Activated gamma-delta T cell treated with Interleukin-2 at 50 U/mL for 16 hours (primary cell): ENCODE results near the gene VHLL.
A peak's percentile ranks its signal among the peaks of the same experiment; 100 is the strongest.
"Not testable (repeated sequence)": the region's sequence is repeated elsewhere in the genome, so short reads cannot be mapped to it uniquely, and the experiment has no call there.

Experiments used
- DNase-seq: peaks from one replicate; pipeline ENCODE4 v3.0.0-alpha.2; 2020

VHLL gene

GRCh38 chr1:156298852-156299357 is at the start of gene VHLL:
Gene VHLL (minus strand): TSS chr1:156299307. CDS start chr1:156299189, 118 bp downstream.
- DNase-seq, result no peak

- DNase-seq, result no peak
Measured at GRCh38 chr1:156347331-156347730, 48.2 kb upstream of the VHLL start.

- DNase-seq, result no peak
Measured at GRCh38 chr1:156346636-156347035, 47.5 kb upstream of the VHLL start.

GRCh38 chr1:156346035-156346434 is 46.9 kb upstream of the VHLL start:
- DNase-seq, result not testable (repeated sequence)

- DNase-seq, result no peak
Measured at GRCh38 chr1:156344409-156344808, 45.3 kb upstream of the VHLL start.

GRCh38 chr1:156342166-156342955 is 43.3 kb upstream of the VHLL start:
- DNase-seq, result no peak

DNA sequence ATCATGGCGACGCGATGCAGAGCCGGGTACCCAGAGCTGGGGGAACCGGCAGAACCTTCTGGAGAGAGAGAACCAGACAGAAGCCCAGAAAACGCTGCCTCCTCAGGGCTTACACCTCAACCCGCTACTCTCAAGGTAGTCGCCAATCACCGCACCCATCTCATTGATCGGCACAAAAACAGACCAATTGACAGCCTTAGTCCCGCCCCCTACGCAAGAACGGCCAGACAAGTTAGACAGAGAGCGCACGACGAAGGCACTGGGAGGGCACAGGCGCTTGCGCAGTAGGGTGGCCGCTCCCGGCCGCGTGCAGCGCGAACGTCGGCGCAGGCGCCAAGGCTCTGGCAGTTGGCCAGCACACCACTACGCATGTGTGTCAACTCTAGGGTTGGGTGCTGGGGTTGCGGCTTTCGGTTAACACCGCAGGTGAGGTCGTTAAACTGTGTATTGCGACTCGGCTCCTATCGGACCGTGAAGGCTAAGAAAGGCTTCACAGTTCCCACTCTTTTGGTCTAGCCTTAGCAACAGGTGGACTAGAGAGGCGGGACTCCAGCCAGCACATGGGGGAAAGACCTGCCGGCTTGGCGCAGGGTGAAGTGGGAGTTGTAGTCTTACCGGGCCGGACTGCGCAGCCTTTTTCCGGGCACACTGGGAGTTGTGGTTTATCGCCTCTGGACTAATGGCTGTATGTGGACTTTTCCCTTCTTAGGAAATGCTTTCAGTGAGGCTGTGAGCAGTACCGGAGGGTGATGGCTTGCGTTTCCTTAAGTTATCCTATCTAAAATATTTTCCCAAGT is 39.3 kb upstream of the VHLL start, which contains the start of the genes CCT3 and TSACC:
TSS of gene CCT3 (minus strand) at position 113 of the 797 bp plus-strand sequence. CDS start at position 5, 108 bp downstream.
TSS of gene TSACC (plus strand) at position 347 of the 797 bp plus-strand sequence. CDS start 1,232 bp downstream, outside the sequence.
- DNase-seq, result peak; percentile 99

DNA sequence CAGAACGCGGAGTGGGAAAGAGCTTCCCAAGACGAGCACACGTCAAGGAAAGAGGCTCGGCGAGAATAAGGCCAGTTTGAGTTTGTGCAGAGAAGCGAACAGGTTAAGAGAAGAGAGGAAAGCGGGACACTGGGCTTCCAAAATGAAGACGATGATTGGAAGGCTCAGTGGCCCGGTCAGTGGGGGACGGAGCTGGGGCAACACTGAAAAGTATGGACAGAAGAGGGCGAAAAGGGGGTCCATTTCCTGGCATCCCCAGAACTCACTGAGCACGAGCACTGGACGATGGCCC is 38.7 kb upstream of the VHLL start:
- no peak for DNase-seq

DNA sequence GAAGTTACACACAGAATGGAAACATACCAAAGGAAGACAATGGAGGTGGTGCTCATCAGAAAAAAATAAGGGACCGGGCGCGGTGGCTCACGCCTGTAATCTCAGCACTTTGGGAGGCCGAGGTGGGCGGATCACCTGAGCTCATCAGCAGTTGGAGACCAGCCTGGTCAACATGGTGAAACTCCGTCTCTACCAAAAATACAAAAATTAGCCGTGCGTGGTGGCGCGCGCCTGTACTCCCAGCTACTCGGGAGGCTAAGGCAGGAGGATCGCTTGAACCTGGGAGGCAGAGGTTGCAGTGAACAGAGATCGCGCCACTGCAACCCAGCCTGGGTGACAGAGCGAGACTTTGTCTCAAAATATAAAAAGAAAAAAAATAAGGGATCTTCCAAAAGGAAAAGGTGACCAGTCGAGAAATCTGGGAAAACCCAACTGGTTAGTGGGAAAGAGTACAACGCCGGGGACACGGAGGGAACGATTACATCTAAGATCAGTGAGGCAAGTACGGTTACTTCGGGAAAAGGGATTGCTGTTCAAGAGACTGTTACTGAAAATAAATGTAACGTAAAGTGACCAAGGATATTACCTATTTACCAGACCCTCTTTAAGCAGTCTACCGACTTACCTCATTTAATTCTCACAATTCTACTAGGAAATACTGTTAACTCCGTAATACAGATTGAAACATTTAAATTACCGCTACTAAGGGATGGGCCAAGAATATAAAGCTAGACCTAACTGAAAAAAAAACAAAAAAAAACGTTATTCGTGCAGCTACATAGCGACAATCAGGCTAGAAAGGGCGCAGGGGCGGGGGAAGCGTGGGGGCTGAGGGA is 38.2 kb upstream of the VHLL start:
- DNase-seq, result no peak

GRCh38 chr1:156336242-156336641 is 37.1 kb upstream of the VHLL start:
- DNase-seq, result no peak

GRCh38 chr1:156323179-156323578 is 24.1 kb upstream of the VHLL start:
- not testable (repeated sequence) for DNase-seq

GRCh38 chr1:156320560-156320959 is 21.5 kb upstream of the VHLL start:
- no peak for DNase-seq

DNA sequence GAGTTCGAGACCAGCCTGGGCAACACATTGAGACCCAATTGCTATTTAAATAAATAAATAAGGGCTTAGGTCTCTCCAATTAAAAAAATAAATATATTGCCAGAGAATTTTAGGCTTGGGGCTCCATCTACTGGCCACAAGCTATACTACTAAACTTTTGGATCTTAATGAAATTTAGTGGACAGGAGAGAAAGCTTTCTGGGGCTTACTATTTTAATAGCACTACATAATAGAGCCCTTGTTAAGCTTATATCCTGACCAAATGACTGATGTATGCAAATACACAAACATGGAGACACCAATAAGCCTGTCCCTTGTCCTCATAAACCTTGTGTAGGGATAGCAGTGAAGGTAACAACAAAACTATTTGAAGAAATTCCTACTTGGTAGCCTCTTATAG is 20.6 kb upstream of the VHLL start:
- no peak for DNase-seq

DNA sequence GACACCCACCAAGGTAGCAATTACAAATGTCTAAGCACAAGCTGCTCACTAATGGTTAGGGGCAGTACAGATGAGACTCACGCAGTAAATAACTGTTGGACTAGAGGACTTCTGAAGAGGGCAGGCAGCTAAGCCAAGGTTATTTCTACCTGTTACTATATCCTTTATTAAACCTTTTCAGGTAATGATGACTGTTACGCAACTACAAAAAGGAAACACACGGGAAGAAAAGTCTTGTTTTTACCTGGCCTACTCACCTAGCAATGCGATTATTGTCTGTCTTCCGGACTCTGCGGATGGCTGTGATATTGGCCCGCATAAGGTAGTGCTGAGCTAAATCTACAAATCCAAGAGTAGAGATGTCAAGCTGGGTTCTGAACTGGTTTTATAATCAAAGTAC is 17.8 kb upstream of the VHLL start:
- no peak for DNase-seq

- no peak for DNase-seq
Measured at GRCh38 chr1:156310962-156311361, 11.9 kb upstream of the VHLL start.

GRCh38 chr1:156308078-156308477 is 9.0 kb upstream of the VHLL start:
- DNase-seq, result no peak

DNA sequence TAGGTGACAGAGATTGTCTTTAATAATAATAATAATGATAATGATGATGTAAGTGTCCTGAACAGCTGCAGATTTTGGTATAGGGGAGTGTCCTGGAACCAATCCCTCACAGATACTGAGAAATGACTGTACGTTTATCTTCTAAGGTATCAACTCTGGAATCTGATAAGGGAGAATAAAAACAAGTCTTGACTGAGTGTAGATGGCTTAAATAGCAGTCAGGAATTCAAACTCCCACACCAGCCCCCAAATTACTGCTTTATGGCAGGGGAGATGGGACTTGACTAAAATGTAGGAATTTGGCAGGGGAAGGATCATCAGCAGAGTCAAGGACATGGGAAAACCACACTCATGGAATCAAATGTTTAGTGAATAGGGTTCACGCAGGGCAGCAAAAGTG is 6.1 kb upstream of the VHLL start:
- no peak for DNase-seq

GRCh38 chr1:156303241-156303640 is 4.1 kb upstream of the VHLL start:
- DNase-seq, result no peak

GRCh38 chr1:156295391-156295947 is 3.6 kb downstream of the VHLL start, which contains the start of gene GLMP:
Gene GLMP (minus strand): TSS chr1:156295679. CDS start chr1:156295645, 34 bp downstream.
- DNase-seq, result peak; percentile 43

DNA sequence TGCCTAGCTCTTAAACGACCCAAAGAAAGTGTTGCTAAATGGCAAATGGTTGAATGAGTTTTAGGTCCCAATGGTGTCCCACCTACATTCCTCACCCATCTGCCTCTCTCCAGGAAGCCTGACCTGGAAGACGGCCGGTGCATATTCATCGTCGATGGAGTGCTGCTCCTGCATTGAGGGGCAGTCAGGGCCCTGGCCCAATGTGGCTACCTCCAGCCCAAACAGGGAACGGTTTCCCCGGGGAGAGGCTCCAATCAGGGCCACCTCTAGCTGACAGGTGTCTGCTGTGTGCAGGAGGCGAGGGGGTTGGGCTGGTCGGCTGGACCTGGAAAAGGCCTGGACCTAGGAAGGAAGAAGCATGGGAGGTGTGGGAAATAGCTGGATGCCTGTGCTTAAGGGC is 5.2 kb downstream of the VHLL start:
- no peak for DNase-seq

- DNase-seq, result no peak
Measured at GRCh38 chr1:156293098-156293434, 6.0 kb downstream of the VHLL start.

DNA sequence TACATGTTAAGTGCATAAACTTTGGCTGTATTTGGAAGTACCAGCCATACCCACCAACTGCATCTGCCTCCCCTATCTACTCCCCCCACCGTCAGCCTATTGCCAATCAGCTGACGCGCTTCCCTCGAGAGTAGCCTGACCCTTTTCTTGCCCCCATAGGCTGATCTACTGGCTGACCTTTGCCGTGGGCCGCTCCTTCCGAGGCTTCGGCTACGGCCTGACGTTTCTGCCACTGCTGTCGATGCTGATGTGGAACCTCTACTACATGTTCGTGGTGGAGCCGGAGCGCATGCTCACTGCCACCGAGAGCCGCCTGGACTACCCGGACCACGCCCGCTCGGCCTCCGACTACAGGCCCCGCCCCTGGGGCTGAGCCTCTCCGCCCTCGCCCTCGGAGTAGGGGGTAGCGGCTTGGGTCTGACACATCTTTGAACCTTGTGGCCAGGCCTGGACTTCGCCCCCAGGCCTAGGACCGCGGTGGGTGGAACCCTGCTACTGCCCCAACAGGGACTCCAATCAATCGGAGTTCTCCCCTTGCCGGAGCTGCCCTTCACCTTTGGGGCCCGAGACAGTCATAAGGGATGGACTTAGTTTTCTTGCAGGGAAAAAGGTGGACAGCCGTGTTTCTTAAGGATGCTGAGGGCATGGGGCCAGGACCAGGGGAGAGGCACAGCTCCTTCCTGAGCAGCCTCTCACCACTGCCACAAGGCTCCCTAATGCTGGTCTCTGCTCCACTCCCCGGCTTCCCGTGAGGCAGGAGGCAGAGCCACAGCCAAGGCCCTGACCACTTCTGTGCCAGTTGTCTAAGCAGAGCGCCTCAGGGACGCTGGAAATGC is 7.7 kb downstream of the VHLL start:
- no peak for DNase-seq
